Calu3 (cell line): ENCODE results near the gene PHF2. TPM values are rescaled to one million over a fixed set of nuclear protein-coding genes. Genes with fewer than 3 reads are reported as not detected.

Source experiments
- BruUV-seq: library from RNA; stranded (reverse); fragments of 400-500 nt; replicated peaks from 2 replicates; lab custom pipeline; 2021; lab: Mats Ljungman, UMichigan
- CTCF ChIA-PET: fragments of 300-600 bp; sonication (Branson Sonifier 250); formaldehyde crosslinking; loops from one replicate; lab custom pipeline; 2022; ENCODE audit warnings: antibody characterized with exemption; lab: Charles Lee
- DNase-seq: peaks from one replicate; pipeline ENCODE4 v3.0.0; 2022
- H3K27ac Mint-ChIP-seq: one replicate; pipeline ENCODE4 v1.8.0; 2022; ENCODE audit warnings: mixed read lengths; ENCODE audit not compliant: unreplicated experiment
- H3K27me3 Mint-ChIP-seq: one replicate; pipeline ENCODE4 v1.8.0; 2022; ENCODE audit warnings: mixed read lengths; ENCODE audit not compliant: unreplicated experiment
- H3K36me3 Mint-ChIP-seq: one replicate; pipeline ENCODE4 v1.8.0; 2022; ENCODE audit warnings: mild to moderate bottlenecking, moderate library complexity, mixed read lengths; ENCODE audit not compliant: insufficient read depth, unreplicated experiment
- H3K4me1 Mint-ChIP-seq: one replicate; pipeline ENCODE4 v1.8.0; 2022; ENCODE audit warnings: mild to moderate bottlenecking, low read depth, mixed read lengths; ENCODE audit not compliant: unreplicated experiment
- H3K4me3 Mint-ChIP-seq: one replicate; pipeline ENCODE4 v1.8.0; 2022; ENCODE audit warnings: mild to moderate bottlenecking, low read depth, moderate library complexity, mixed read lengths; ENCODE audit not compliant: unreplicated experiment
- H3K9me3 Mint-ChIP-seq: one replicate; pipeline ENCODE4 v1.8.0; 2022; ENCODE audit warnings: low read depth, mixed read lengths; ENCODE audit not compliant: unreplicated experiment
- CTCF ChIP-seq: fragments of 200-600 bp; IDR thresholded peaks from one replicate; pipeline ENCODE4 v1.8.0; 2022; ENCODE audit warnings: antibody characterized with exemption; ENCODE audit not compliant: unreplicated experiment
- intact Hi-C: fragments of 100-400 bp; cut with micrococcal nuclease; formaldehyde crosslinking; loops from one replicate; pipeline ENCODE4 v1.10.0; 2022; ENCODE audit not compliant: unreplicated experiment
- total RNA-seq: library from RNA; stranded (reverse); gene quantifications from 2 replicates; pipeline ENCODE4 v1.2.3, GENCODE V29; 2022

The PHF2 gene
- total RNA-seq, 1 experiment from 2014 or later = 13.9 TPM

GRCh38 chr9:93708289-93708986 lies 132.1 kb downstream of the PHF2 start:
- Mint-ChIP-seq H3K9me3 (no peaks in the 10 kb centered on the region), H3K27ac (no peak overlapping the region), H3K4me3 (no peak overlapping the region), H3K27me3 (no peaks in the 10 kb centered on the region), H3K36me3 (no peaks in the 10 kb centered on the region), H3K4me1 (no peaks in the 10 kb centered on the region)
- CTCF ChIA-PET = no interaction called here
- BruUV-seq = no TSS peak
- DNase-seq = no peak
- TF ChIP-seq CTCF = no peak
- intact Hi-C loops = no loop called here

DNA sequence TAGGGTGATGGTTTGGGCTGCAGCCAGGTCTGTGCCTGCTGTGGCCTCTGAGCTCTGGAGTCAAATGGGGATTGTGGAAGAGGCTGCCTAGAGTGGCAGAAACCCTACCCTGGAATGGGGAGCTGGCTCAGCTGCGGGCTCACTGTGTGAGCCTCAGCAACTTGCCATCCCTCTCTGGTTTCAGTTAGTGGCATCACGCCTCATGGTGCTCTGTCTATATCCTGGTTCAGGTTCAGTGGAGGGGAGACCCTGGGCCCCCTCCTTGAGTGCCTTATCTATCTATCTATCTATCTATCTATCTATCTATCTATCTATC lies 132.6 kb downstream of the PHF2 start:
- H3K27ac Mint-ChIP-seq = no peak overlapping the region
- H3K4me3 Mint-ChIP-seq = no peak overlapping the region
- CTCF ChIA-PET = no interaction called here
- BruUV-seq = no TSS peak
- TF ChIP-seq CTCF = no peak
- no peaks in the 10 kb centered on the region for H3K4me1 Mint-ChIP-seq
- H3K27me3 Mint-ChIP-seq = no peaks in the 10 kb centered on the region
- no peak for DNase-seq
- H3K9me3 Mint-ChIP-seq = no peaks in the 10 kb centered on the region
- H3K36me3 Mint-ChIP-seq = no peaks in the 10 kb centered on the region
- intact Hi-C loops = no loop called here

GRCh38 chr9:93709600-93710369 lies 133.4 kb downstream of the PHF2 start:
- no peaks in the 10 kb centered on the region for H3K36me3 Mint-ChIP-seq
- H3K27ac Mint-ChIP-seq = no peak overlapping the region
- no peak for TF ChIP-seq CTCF
- H3K4me1 Mint-ChIP-seq = no peaks in the 10 kb centered on the region
- H3K27me3 Mint-ChIP-seq = peaks cover 4% of the 10 kb centered on the region
- no peak for DNase-seq
- intact Hi-C loops = no loop called here
- no TSS peak for BruUV-seq
- no peak overlapping the region for H3K4me3 Mint-ChIP-seq
- CTCF ChIA-PET = no interaction called here
- no peaks in the 10 kb centered on the region for H3K9me3 Mint-ChIP-seq

DNA sequence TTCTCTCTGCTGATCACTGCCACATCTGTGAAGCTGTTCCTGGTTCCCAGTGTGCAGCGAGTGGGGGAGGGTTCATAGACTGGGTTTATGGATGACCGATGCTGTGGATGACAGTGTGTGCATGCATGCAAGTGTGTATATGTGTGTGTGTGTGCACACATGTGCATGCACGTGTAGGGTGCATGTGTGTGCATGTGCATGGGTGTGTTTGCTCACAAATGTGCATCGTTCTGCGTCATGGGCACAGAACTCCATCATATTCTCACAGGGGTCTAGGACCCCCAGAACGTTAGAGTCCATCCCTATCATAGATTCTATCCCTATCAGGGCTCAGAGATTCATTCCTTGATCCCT lies 134.0 kb downstream of the PHF2 start:
- CTCF ChIA-PET = no interaction called here
- peaks cover 9% of the 10 kb centered on the region for H3K27me3 Mint-ChIP-seq

More for the DNA sequence above, 134.0 kb downstream of the PHF2 start:
- Mint-ChIP-seq H3K36me3 (no peaks in the 10 kb centered on the region), H3K4me3 (no peak overlapping the region), H3K4me1 (no peaks in the 10 kb centered on the region), H3K9me3 (no peaks in the 10 kb centered on the region), H3K27ac (no peak overlapping the region)
- no peak for TF ChIP-seq CTCF
- no TSS peak for BruUV-seq
- no peak for DNase-seq
- intact Hi-C loops = no loop called here
